GM19099 (cell line): ENCODE data around the gene GDE1.

Experiments used
- POLR2A ChIP-seq: IDR thresholded peaks from 3 replicates; pipeline ENCODE4 v1.6.1; 2011; ENCODE audit warnings: low read depth; ENCODE audit not compliant: insufficient read length; ENCODE audit errors: extremely low read depth

Gene GDE1

DNA sequence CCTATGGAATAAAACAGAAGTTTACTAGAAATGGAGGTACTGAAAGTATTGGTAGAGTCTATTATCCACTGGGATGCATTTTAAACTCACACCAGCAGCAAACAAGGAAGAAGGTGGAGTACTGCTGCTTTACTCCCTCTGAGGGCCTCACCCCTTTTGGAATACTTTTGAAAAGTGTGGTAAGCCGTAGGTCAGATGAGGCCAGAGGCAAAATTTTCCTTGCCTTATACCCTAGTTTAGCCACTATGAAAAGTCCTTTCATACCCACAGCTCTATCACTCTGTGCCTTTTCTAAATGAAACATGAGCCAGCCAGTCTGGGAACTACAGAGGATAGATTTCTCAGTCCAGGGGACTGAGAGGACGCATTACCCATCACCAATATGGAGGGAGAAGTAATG, 14.0 kb downstream of the GDE1 start:
- no peak for TF ChIP-seq POLR2A

DNA sequence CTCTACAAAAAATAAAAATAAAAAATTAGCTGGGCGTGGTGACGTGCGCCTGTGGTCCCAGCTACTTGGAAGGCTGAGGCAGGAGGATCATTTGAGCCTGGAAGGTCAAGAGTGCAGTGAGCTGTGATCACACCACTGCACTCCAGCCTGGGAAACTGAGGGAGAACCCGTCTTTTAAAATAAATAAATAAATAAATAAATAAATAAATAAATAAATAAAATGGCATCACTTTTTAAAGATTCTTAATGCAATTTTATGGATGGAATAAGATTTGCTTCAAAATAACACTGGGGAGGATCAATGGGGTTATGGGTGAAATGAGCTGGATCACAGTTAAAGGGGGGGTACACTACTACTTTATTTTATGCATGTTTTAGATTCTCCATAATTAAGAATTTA, 14.9 kb downstream of the GDE1 start:
- TF ChIP-seq POLR2A: no peak

DNA sequence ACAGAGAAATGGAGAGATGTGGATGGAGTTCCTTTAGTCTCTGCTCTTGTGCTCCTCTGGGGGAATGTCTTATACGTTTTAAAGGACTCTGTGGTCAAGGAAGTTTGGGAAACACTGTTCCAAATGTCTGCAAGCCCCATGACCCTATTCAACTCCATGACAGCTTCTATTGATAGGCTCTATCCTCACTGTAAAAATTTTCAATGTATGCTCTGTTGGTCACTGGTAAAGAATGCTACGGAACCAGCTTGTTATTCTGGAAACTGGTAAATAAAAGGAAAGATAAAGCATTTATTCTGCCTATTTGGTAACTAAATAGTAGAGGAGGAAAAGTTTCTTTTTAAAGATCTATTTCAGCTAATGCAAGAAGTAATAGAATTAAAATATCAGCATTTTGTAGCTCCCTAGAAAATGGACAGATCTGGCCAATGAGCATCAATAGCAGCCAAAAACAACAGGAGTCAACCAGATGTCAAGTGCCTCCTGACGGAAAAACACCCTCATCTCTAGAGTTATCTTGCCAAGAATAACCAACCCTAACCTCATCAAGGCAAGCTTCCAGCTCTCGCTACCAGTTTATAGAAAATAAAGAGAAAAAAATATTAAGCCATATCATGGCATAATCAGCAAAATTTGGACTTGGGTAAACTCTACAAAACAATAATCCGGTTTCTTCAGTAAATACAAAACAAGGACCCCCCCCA, 16.1 kb downstream of the GDE1 start:
- no peak for TF ChIP-seq POLR2A

DNA sequence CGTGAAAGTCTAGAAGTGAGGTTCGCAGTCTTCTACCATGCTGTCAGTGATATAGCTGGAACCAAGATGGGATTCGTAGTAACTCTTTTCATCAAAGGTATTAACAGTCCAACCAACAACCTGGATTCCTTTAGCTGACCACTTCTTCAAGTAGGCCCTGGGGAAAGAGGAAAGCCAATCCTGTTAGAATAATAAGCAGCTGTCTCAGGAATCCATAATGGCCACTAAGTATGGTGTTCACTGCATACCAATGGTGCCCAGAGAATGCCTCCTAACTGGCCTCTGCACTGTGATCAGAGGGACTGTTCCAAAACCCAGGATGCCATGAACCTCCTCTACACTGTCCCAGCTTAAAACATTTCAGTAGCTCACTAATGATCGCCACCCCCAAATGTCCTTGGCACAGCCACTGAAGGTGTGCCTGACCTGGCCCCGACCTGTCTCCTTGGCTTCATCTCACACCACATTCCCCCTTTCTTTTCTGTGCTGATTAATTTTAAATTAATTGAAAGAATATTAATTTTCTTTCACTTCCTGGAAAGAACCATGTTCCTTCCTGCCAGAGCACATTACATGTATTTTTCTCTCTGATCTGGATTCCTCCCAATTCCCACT, 18.3 kb downstream of the GDE1 start:
- no peak for TF ChIP-seq POLR2A

DNA sequence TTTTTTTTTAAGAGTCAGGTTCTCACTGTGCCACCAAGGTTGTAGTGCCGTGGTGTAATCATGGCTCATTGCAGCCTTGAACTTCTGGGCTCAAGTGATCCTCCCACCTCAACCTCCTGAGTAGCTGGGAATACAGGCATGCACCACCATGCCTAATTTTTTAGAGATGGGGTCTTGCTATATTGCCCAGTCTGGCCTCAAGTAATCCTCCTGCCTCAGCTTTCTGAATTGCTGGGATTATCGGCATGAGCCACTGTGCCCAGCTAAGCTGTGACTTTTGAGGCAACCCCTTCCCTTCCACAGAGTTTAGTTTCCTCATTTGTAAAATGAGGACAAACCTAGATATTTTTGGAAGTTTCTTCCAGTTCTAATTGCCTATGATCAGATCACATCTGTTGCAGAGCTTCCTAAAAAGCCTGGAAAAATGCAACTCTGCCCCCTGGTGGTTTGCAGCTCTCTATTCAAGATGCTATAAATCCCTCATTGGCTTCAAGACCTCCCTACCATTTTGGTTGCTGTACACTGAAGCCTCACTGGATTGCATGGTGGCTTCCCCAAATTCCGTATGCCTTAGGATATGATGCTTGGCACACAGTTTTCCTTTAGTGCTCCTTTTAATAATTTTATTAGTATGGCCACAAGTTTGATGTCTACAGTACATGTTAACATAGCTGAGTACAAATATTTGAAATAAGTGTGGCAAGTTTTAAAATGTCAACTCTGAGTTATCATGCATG, 19.3 kb downstream of the GDE1 start:
- TF ChIP-seq POLR2A: no peak

DNA sequence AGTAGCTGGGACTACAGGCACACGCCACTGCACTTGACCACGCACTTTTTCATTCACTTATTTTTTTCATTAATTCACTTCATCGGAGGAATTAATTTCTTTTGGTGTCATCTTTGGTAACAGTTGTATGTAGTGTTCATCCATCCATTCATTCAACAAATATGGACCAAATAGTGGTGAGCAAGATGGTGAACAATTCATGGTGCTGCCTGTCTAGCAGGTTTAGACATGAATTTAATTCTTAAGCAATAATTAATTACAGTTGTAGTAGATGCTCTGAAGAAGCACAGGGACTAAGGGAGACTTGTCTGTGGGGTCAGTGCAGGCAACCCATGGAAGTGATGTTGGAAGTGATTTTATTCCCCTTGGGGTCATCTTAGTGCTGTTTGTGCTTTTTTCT, 22.4 kb downstream of the GDE1 start:
- TF ChIP-seq POLR2A: no peak

DNA sequence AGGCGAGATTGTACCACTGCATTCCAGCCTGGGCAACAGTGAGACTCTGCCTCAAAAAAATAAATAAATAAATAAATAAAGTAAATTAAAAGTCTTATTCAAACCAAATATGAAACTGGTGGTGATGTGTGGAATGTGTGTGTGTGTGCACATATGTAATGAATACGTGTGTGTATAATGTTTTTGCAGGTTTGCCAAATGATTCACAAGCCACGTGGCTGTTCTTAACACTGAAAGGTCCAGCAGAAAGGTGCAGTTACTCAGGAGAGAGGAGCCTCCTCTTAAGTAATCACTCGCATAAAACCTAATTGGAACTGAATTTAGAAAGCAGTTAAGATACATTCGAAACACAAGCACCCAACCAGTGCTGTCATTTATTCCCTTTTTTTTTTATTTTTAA, 22.9 kb downstream of the GDE1 start:
- TF ChIP-seq POLR2A: no peak

DNA sequence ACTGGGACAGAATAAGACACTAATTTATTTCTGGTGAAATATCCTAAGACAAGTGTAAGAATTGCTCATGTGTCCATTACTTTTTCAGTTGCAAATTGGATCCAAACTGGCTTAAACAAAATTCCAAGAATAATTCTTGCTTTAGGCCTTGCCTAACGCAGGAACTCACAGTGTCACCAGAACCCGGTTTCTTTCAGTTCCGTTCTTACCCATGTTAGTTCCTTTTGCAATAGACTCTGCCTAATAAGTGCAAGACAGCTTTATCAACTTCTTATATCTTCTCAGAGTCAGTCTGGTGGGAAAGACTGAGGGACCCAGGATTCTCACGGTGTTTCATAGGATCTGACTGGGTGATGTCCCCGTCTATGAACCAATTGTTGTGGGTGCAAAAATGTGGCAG, 24.7 kb downstream of the GDE1 start:
- no peak for TF ChIP-seq POLR2A

DNA sequence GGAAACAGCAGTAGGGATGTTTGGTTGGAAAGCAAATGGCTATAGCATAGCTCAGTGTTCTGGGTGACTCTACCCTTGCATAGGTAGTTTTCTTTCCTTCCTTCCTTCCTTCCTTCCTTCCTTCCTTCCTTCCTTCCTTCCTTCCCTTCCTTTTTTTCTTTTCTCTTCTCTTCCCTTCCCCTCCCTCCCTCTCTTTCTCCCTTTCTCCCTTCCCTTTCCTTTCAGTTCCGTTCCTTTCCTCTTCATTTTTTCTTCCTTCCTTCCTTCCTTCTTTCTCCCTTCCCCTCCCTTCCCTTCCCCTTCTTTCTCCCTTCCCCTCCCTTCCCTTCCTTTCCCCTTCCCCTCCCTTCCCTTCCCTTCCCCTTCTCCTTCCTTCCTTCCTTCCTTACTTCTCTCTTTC, 31.3 kb downstream of the GDE1 start:
- no peak for TF ChIP-seq POLR2A

DNA sequence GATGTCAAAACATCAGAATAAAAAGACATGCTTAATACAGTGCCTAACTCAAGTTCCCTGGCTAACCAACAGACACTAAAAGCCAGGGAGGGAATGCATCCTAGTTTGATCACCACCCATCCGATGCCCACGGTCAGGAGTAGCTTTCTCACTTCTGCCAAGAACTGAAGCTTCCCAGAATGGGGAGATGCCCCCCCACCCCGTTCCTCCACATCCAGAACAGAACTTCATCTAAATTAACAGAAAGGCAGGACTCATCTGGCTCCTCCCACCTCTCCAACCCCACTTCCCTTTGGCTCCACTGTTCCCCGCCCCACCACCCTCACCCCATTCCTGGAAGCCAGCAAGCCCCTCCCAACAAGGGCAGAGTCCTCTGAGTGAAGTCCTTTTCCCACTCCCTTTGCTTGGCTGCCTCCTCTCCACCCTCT, 33.7 kb downstream of the GDE1 start:
- no peak for TF ChIP-seq POLR2A

DNA sequence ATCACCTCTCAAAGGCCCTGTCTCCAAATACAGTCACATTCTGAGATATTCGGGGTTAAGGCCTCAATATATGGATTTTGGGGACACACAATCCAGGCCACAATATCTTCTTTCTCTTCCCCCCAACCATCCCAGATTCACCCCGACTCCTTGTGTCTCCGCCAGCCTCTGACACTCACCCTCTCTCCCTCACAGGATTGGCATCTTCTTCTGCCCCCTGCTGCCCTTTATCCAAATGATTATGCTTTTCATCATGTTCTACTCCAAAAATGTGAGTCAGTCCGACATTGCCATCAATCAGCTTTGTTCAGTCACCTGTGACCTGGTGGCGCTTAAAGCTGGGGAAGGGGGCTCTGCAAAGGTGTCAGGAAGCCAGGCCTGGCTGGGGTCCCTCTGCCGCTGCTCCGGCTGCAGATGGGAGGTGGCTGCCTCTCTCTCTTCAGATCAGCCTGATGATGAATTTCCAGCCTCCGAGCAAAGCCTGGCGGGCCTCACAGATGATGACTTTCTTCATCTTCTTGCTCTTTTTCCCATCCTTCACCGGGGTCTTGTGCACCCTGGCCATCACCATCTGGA, 35.1 kb downstream of the GDE1 start:
- no peak for TF ChIP-seq POLR2A

DNA sequence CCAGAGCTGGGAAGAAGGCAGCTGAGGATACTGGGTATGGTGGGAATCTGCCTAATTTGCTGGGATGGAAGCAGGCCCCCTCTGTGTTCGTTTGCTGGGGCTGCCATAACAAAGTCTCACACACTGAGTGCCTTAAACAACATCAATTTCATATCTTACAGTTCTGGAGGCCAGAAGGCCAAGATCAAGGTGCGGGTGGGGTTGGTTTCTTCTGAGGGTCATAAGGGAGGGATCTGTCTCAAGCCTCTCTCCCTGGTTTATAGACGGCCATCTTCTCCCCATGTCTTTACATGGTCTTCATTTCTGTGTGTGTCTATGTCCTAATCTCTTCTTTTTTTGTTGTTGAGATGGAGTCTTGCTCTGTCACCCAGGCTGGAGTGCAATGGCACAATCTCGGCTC, 35.8 kb downstream of the GDE1 start:
- no peak for TF ChIP-seq POLR2A

DNA sequence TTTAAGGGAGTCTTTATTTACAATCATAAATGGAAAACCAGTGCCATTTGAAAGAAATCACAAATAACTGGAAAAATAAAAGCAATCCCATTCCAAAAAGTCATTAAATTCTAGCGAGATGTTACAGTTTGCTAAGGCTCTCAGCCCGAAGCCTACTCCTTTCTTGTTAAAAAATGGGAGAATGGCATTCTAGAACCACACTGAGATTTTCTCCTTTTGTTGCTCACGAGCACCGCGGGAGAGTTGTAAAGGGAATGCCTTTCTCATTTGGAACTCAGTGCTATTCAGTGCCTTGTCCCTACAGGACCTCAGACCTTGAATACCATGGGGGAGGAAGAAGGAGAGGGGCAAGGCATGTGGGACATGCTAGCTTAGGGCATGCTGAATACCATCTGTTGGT, 36.3 kb downstream of the GDE1 start:
- TF ChIP-seq POLR2A: no peak

DNA sequence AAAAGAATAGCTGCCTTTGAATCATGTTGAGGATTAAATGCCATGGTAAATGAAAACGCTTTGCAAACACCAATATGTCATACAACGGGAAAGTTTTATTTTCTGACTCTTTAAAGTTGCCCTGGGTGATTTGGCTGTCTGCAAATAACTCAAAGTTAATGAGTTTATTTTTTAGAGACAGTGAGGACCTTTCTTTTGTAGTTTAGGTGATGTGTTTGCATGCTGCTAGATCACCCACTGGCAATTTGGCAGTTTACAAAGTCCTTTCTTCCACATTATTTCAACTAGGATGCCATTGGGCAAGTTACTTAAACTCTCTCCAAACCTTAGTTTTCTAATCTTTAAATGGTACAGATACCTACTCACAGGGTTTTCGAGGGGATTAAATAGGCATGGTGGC, 37.8 kb downstream of the GDE1 start:
- TF ChIP-seq POLR2A: no peak

DNA sequence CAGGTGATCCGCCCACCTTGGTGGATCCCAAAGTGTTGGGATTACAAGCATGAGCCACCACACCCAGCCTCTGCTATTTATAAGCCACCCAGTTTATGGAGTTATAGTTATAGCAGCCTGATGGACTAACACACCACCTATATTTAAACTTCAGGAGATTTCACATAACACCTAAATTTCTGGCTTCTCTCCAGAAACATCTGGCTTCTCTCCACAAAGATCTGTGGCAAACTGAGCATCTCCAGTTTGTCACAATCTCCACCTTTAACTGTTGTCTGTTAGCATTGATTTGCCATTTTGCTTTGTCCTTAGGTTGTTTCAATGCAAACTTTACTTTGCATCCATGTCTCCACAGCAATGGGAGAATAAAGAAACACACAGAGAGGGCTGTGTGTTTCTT, 39.6 kb downstream of the GDE1 start:
- TF ChIP-seq POLR2A: no peak

DNA sequence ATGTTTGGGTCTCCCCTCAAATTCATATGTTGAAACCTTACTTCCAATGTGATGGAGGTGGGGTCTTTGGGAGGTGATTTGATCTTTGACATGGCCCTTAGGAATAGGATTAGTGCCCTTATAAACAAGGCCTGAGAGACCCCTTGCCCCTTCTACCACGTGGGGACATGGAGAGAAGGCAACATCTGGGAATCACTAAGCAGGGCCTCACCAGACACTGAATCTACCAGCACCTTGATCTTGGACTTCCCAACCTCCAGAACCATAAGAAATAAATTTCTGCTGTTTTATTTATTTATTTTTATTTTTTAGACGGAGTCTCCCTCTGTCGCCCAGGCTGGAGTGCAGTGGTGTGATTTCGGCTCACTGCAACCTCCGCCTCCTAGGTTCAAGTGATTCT, 40.1 kb downstream of the GDE1 start:
- no peak for TF ChIP-seq POLR2A
